ENCODE results near the gene MMEL1. TPM values are rescaled to one million over a fixed set of nuclear protein-coding genes. Genes with fewer than 3 reads are reported as not detected.

The MMEL1 gene
- total RNA-seq, 2 experiments from 2014 or later: not detected

DNA sequence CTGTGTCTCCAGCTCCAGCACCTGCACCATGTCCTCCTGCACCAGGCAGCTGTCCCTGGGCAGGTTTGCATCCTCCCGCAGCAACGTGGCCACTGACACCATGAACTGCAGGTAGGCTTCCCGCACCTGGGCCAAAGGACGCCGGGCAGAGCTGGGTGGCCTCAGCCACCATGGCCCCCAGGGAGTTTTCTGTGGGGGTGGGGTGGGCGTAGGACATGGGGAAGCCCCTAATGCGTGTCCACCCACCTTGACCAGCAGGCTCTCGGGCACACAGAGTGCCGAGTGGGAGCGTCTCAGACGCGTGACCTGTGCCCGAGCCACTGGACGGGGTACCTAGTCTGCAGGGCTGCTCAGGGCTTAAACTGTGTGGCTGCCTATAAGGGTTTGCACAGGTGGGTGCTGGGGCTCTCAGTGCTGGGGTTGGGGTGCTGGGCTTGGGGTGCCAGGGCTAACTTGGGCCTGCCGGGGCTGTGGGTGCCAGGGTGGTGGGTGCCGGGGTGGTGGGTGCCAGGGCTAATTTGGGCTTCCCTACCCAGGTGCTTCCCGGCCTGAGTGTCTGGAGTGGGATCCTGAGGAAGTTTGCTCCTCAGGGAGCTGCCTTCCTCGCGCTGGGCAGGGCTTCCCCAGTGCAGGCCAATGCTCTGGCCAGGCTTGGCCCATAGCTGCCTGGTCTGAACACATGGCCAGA is 28.5 kb downstream of the MMEL1 start:
- Histone ChIP-seq H3K4me3 (ENCODE audit: low read depth, low read length, poor library complexity, severe bottlenecking) (no peak overlapping the region), H2AFZ (ENCODE audit: low read length) (no peak overlapping the region), H3K4me2 (ENCODE audit: low read length) (no peak overlapping the region), H3K9me3 (ENCODE audit: low read length) (no peaks in the 10 kb centered on the region), H3K36me3 (ENCODE audit: insufficient read depth, low read length) (no peaks in the 10 kb centered on the region), H4K20me1 (ENCODE audit: insufficient read depth, low read length) (no peaks in the 10 kb centered on the region), H3K4me1 (ENCODE audit: insufficient read depth, low read length, poor library complexity, severe bottlenecking) (no peaks in the 10 kb centered on the region), H3K27ac (ENCODE audit: low read depth, low read length, poor library complexity, severe bottlenecking) (no peak overlapping the region), H3K9me2 (ENCODE audit: insufficient read depth, low read length) (no peaks in the 10 kb centered on the region), H3K79me2 (ENCODE audit: insufficient read depth, low read depth, low read length) (no peaks in the 10 kb centered on the region)
- ChIA-PET CTCF (ENCODE audit: unreplicated experiment) (no interaction called here), POLR2A (interaction anchor here (0.6 kb wide), 1 partner anchor 314 kb away, joined by 3 read pairs; no protein-coding TSS in a partner anchor)
- DNase-seq (ENCODE audit: low spot score): no peak
- TF ChIP-seq EZH2phosphoT487 (IDR thresholded peaks at IDR 0.05; ENCODE audit: borderline replicate concordance, low read depth, low read length): no peak
- TF ChIP-seq, protein P1, sequence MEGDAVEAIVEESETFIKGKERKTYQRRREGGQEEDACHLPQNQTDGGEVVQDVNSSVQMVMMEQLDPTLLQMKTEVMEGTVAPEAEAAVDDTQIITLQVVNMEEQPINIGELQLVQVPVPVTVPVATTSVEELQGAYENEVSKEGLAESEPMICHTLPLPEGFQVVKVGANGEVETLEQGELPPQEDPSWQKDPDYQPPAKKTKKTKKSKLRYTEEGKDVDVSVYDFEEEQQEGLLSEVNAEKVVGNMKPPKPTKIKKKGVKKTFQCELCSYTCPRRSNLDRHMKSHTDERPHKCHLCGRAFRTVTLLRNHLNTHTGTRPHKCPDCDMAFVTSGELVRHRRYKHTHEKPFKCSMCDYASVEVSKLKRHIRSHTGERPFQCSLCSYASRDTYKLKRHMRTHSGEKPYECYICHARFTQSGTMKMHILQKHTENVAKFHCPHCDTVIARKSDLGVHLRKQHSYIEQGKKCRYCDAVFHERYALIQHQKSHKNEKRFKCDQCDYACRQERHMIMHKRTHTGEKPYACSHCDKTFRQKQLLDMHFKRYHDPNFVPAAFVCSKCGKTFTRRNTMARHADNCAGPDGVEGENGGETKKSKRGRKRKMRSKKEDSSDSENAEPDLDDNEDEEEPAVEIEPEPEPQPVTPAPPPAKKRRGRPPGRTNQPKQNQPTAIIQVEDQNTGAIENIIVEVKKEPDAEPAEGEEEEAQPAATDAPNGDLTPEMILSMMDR (conservative IDR thresholded peaks at IDR 0.05; ENCODE audit: low read length): no peak
- BruUV-seq (replicated peaks): no TSS peak
- intact Hi-C loops (cut with micrococcal nuclease; ENCODE audit: unreplicated experiment): no loop called here

DNA sequence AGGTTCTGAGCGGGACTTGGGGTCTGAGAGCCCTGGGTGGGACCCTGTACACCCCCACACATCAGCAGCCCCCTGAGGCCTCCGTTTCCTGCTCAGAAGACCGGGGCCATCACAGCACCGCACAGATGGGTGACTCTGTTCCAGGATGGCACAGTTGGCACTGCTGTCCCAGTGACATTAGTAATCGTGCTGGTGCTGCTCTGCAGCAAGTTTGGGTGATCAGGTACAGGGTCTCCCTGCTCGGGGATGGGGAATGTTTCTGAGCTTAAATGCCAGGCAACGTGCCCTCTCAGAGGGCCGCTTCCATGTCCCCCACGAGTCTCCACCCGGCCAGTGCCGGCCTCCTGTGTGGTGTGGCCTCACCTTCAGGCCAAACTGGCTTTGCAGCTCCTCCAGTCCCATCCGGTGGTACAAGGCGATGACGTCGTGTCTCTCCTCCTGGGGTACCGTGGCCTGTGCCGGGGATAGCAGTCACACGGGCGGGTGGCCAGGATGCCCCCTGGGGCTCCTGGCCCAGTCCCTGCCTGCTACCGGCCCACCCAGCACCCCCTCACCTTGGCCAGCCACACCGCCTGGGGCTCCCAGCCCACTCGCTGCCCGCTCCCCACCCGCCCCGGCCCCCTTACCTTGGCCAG is 29.2 kb downstream of the MMEL1 start:
- Histone ChIP-seq H3K79me2 (ENCODE audit: insufficient read depth, low read depth, low read length) (no peaks in the 10 kb centered on the region), H3K36me3 (ENCODE audit: insufficient read depth, low read length) (no peaks in the 10 kb centered on the region), H3K4me2 (ENCODE audit: low read length) (no peak overlapping the region), H3K4me3 (ENCODE audit: low read depth, low read length, poor library complexity, severe bottlenecking) (no peak overlapping the region), H4K20me1 (ENCODE audit: insufficient read depth, low read length) (no peaks in the 10 kb centered on the region), H2AFZ (ENCODE audit: low read length) (no peak overlapping the region), H3K9me2 (ENCODE audit: insufficient read depth, low read length) (no peaks in the 10 kb centered on the region), H3K27ac (ENCODE audit: low read depth, low read length, poor library complexity, severe bottlenecking) (no peak overlapping the region), H3K4me1 (ENCODE audit: insufficient read depth, low read length, poor library complexity, severe bottlenecking) (no peaks in the 10 kb centered on the region), H3K9me3 (ENCODE audit: low read length) (no peaks in the 10 kb centered on the region)
- TF ChIP-seq, protein P1 (conservative IDR thresholded peaks at IDR 0.05; ENCODE audit: low read length): no peak
- TF ChIP-seq EZH2phosphoT487 (IDR thresholded peaks at IDR 0.05; ENCODE audit: borderline replicate concordance, low read depth, low read length): no peak
- CTCF ChIA-PET (ENCODE audit: unreplicated experiment): no interaction called here
- DNase-seq (ENCODE audit: low spot score): no peak
- BruUV-seq (replicated peaks): no TSS peak
- intact Hi-C loops (cut with micrococcal nuclease; ENCODE audit: unreplicated experiment): no loop called here
- POLR2A ChIA-PET: interaction anchor here (0.6 kb wide), 1 partner anchor 314 kb away, joined by 3 read pairs; no protein-coding TSS in a partner anchor

Data from OCI-LY7 (cell line).